HEK293T (cell line): Measurements from ENCODE around the gene ADGRB3.

Source experiments
- CTCF ChIA-PET: fragments of 350-600 bp; formaldehyde crosslinking; extraction: SDS; loops from one replicate; lab custom pipeline; 2021; ENCODE audit warnings: antibody characterized with exemption, inconsistent platforms; lab: Yijun Ruan, JAX
- POLR2A ChIA-PET: fragments of 350-600 bp; formaldehyde crosslinking; extraction: SDS; loops from one replicate; lab custom pipeline; 2020; ENCODE audit warnings: antibody characterized with exemption, inconsistent platforms; lab: Yijun Ruan, JAX
- DNase-seq: peaks from one replicate; pipeline ENCODE4 v3.0.0; 2012; ENCODE audit warnings: mixed read lengths; ENCODE audit errors: extremely low spot score
- ARNT ChIP-seq: fragments of 450-650 bp; IDR thresholded peaks from 2 replicates; pipeline ENCODE4 v1.6.1; 2017; ENCODE audit warnings: mild to moderate bottlenecking
- BHLHE40 ChIP-seq: fragments of 450-650 bp; IDR thresholded peaks from 2 replicates; pipeline ENCODE4 v1.6.1; 2016; ENCODE audit warnings: mild to moderate bottlenecking, moderate library complexity, borderline replicate concordance
- CTBP1 ChIP-seq: fragments of 450-650 bp; IDR thresholded peaks from 2 replicates; pipeline ENCODE4 v1.6.1; 2016; ENCODE audit warnings: borderline replicate concordance
- ELF4 ChIP-seq: fragments of 450-650 bp; IDR thresholded peaks from 2 replicates; pipeline ENCODE4 v1.6.1; 2017; ENCODE audit warnings: antibody characterized with exemption
- FOXA1 ChIP-seq: fragments of 450-650 bp; IDR thresholded peaks from 2 replicates; pipeline ENCODE4 v1.6.1; 2016; ENCODE audit warnings: mild to moderate bottlenecking
- FOXK2 ChIP-seq: fragments of 450-650 bp; IDR thresholded peaks from 2 replicates; pipeline ENCODE4 v1.6.1; 2016; ENCODE audit warnings: mild to moderate bottlenecking
- FOXM1 ChIP-seq: fragments of 450-650 bp; IDR thresholded peaks from 2 replicates; pipeline ENCODE4 v1.6.1; 2017; ENCODE audit warnings: mild to moderate bottlenecking, borderline replicate concordance
- HDGF ChIP-seq: fragments of 450-650 bp; IDR thresholded peaks from 2 replicates; pipeline ENCODE4 v1.6.1; 2017; ENCODE audit warnings: antibody characterized with exemption, borderline replicate concordance
- L3MBTL2 ChIP-seq: fragments of 450-650 bp; conservative IDR thresholded peaks from 2 replicates; pipeline ENCODE4 v1.6.1; 2016; ENCODE audit warnings: mild to moderate bottlenecking
- LEF1 ChIP-seq: fragments of 450-650 bp; IDR thresholded peaks from 2 replicates; pipeline ENCODE4 v1.6.1; 2017; ENCODE audit warnings: mild to moderate bottlenecking, borderline replicate concordance
- NFRKB ChIP-seq: fragments of 450-650 bp; IDR thresholded peaks from 2 replicates; pipeline ENCODE4 v1.6.1; 2016; ENCODE audit warnings: mild to moderate bottlenecking, moderate library complexity
- SP1 ChIP-seq: fragments of 450-650 bp; IDR thresholded peaks from 2 replicates; pipeline ENCODE4 v1.6.1; 2017
- SUZ12 ChIP-seq: fragments of 450-650 bp; IDR thresholded peaks from 2 replicates; pipeline ENCODE4 v1.6.1; 2016; ENCODE audit warnings: mild to moderate bottlenecking
- TARDBP ChIP-seq: fragments of 450-650 bp; IDR thresholded peaks from 2 replicates; pipeline ENCODE4 v1.6.1; 2016
- ZNF384 ChIP-seq: fragments of 450-650 bp; IDR thresholded peaks from 2 replicates; pipeline ENCODE4 v1.6.1; 2016
- TF ChIP-seq, protein P1 (sequence below): fragments of 450-650 bp; IDR thresholded peaks from 2 replicates; pipeline ENCODE4 v1.6.1; 2016

Gene ADGRB3

DNA sequence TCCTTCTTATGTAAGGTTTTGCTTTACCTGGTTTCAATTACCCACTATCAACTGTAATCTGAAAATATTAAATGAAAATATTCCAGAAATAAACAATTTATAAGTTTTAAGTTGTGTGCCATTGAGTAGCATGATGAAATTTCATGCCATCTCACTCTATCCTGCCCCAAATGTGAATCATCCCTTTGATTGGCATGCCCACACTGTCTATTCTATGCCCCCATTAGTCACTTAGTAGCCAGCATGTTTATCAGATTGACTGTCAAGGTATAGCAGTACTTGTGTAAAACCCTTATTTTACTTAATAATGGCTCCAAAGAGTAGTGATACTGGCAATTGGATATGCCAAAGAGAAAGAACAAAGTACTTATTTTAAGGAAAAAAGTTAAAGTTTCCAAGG is 403.8 kb downstream of the ADGRB3 start:
- ChIA-PET CTCF (no interaction called here), POLR2A (no interaction called here)
- no peak for DNase-seq
- TF ChIP-seq BHLHE40 = no peak
- no peak for TF ChIP-seq LEF1
- TF ChIP-seq, protein P1, sequence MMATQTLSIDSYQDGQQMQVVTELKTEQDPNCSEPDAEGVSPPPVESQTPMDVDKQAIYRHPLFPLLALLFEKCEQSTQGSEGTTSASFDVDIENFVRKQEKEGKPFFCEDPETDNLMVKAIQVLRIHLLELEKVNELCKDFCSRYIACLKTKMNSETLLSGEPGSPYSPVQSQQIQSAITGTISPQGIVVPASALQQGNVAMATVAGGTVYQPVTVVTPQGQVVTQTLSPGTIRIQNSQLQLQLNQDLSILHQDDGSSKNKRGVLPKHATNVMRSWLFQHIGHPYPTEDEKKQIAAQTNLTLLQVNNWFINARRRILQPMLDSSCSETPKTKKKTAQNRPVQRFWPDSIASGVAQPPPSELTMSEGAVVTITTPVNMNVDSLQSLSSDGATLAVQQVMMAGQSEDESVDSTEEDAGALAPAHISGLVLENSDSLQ = no peak
- TF ChIP-seq TARDBP = no peak
- no peak for TF ChIP-seq HDGF
- TF ChIP-seq SP1 = no peak
- TF ChIP-seq ZNF384 = no peak

DNA sequence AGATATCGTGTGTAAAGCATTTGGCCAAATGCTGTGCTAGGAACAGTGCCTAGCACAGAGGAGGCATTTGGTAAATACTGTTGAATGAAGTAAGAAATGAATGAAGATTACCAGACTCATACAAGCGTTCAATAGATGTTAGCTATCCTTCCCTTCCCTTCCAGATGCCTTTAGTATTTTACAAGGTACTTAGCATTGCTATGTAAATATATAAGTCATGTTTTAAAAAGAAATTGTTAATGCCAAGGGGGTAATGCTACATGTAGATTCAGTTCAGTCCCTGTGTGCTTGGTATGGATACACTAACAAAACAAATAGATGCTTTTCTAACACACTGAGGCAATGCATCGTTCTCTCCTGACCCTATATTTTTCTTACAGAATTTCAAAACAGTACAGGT is 407.2 kb downstream of the ADGRB3 start:
- TF ChIP-seq FOXM1 = no peak
- no peak for TF ChIP-seq NFRKB
- no peak for TF ChIP-seq CTBP1
- ChIA-PET POLR2A (no interaction called here), CTCF (no interaction called here)
- DNase-seq = no peak

DNA sequence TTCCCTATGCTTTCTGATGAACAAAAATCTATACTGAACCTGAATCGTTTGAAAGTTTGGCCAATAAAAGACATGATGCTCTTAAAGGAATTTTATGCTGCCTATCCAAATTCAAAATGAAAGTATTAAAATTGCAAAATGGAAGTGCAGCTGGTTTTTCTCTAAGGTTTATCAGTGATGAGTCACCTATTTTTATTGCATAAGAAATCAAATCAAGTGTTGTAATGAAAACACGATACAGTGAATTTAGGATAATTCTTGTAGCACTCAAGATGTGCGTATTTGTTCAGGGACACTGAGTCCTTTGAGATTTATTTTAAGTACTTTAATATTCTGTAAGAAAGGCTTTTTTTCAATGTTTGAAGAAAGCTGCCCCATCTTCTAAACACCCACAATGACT is 409.5 kb downstream of the ADGRB3 start:
- ChIA-PET CTCF (no interaction called here), POLR2A (no interaction called here)
- TF ChIP-seq FOXA1 (no peak), HDGF (no peak), LEF1 (no peak), TARDBP (no peak), BHLHE40 (no peak), FOXM1 (no peak)
- DNase-seq = no peak

DNA sequence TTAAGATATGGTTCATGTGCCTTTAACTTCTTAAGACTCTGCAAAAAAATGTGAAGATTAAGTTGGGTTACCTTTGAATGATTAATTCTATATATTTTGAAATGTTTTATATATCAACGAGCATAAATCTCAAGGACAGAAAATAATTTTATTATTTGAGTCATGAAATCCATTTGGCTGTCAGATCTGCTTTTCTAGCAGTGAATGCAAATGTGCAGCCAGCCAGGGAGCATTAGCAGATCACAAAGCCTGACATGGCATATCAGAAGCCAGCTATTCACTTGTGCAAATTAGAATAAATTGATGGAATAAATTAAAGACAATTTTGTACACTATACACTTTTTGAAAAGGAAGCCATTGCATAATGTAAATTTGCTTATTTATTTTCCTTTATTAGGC is 424.3 kb downstream of the ADGRB3 start:
- no peak for DNase-seq
- POLR2A ChIA-PET = no interaction called here
- CTCF ChIA-PET = no interaction called here
- no peak for TF ChIP-seq FOXK2
- no peak for TF ChIP-seq SUZ12
- TF ChIP-seq SP1 = no peak
- TF ChIP-seq ZNF384 = no peak
- no peak for TF ChIP-seq NFRKB
- TF ChIP-seq, protein P1 = no peak
- no peak for TF ChIP-seq BHLHE40
- TF ChIP-seq TARDBP = no peak
- no peak for TF ChIP-seq HDGF
- no peak for TF ChIP-seq ARNT
- no peak for TF ChIP-seq CTBP1
- no peak for TF ChIP-seq FOXA1
- TF ChIP-seq ELF4 = no peak
- TF ChIP-seq LEF1 = no peak
- TF ChIP-seq L3MBTL2 = no peak
- TF ChIP-seq FOXM1 = no peak

DNA sequence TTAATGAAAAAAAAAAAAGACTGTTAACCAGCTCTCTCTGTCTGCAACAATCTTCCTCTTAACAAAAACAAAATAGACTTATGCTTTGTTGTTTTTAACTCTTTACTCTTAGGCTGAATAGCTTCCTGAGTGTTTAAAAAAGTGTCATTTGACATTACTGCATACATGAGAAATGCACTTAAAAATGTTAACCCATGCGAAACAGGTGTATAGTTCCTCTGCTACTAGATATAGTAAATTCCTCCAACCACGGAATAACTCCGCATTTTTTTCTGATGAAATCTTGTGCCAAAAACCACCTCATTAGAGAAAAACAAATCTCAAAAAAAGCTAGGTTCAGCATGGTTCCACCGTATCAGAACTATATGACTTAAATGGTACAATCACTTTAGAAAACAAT is 426.0 kb downstream of the ADGRB3 start:
- DNase-seq = no peak
- ChIA-PET POLR2A (no interaction called here), CTCF (no interaction called here)
- TF ChIP-seq HDGF (no peak), BHLHE40 (no peak), ARNT (no peak), FOXA1 (no peak), TARDBP (no peak), SUZ12 (no peak), L3MBTL2 (no peak), FOXM1 (no peak), NFRKB (no peak), FOXK2 (no peak), ELF4 (no peak), CTBP1 (no peak), LEF1 (no peak), SP1 (no peak), ZNF384 (no peak)
- TF ChIP-seq, protein P1 = no peak

DNA sequence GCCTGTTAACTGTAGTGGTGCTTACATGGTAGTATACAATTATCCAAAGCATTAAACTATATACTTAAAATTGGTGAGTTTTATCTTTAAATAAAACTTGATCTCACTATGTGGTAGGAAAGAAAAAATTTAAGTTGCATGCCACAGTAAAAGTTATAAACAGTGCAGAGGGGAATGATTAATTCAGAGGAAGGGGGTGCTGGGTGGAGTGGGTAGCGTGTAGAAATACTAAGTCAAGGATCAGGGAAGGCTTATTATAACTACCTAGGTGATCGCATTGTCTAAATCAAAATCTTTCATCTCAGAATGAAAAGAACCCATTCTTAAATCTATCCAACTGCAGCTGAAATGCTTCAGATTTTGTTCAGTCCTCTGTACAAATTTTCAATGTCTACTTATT is 428.3 kb downstream of the ADGRB3 start:
- POLR2A ChIA-PET = no interaction called here

More for the DNA sequence above, 428.3 kb downstream of the ADGRB3 start:
- no peak for DNase-seq
- no peak for TF ChIP-seq ELF4
- no peak for TF ChIP-seq HDGF
- no peak for TF ChIP-seq FOXK2
- no peak for TF ChIP-seq FOXM1
- no peak for TF ChIP-seq TARDBP
- TF ChIP-seq SUZ12 = no peak
- TF ChIP-seq NFRKB = no peak
- TF ChIP-seq, protein P1 = no peak
- TF ChIP-seq ARNT = no peak
- CTCF ChIA-PET = no interaction called here
